GM19240 (cell line): ENCODE data around the gene MAMSTR.
A peak's percentile ranks its signal among the peaks of the same experiment; 100 is the strongest.
"Not testable (repeated sequence)": the region's sequence is repeated elsewhere in the genome, so short reads cannot be mapped to it uniquely, and the experiment has no call there.

Experiments used
- DNase-seq: peaks from one replicate; pipeline ENCODE4 v3.0.0; 2011; ENCODE audit warnings: low spot score; ENCODE audit not compliant: insufficient read length

MAMSTR gene

DNA sequence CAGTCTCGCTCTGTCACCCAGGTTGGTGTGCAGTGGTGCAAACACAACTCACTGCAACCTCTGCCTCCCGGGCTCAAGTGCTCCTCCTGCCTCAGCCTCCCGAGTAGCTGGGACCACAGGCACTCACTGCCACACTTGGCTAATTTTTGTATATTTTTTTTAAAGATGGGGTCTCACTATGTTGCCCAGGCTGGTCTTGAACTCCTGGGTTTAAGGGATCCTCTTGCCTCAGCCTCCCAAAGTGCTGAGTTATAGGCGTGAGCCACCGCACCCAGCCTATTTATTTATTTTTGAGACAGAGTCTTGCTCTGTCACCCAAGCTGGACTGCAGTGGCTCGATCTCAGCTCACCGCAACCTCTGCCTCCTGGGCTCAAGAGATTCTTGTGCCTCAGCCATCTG, 32.9 kb downstream of the MAMSTR start:
- not testable (repeated sequence) for DNase-seq

GRCh38 chr19:48686088-48686487, 33.4 kb downstream of the MAMSTR start:
- no peak for DNase-seq

GRCh38 chr19:48685583-48685982, 33.9 kb downstream of the MAMSTR start:
- DNase-seq: no peak

- DNase-seq: no peak
Observed at GRCh38 chr19:48683349-48683748, 36.2 kb downstream of the MAMSTR start.

GRCh38 chr19:48681127-48681470, 38.4 kb downstream of the MAMSTR start:
- no peak for DNase-seq

- DNase-seq: no peak
Observed at GRCh38 chr19:48680436-48681126, 38.9 kb downstream of the MAMSTR start.

GRCh38 chr19:48680006-48680405, 39.5 kb downstream of the MAMSTR start:
- not testable (repeated sequence) for DNase-seq

- no peak for DNase-seq
Observed at GRCh38 chr19:48678201-48678600, 41.3 kb downstream of the MAMSTR start.

DNA sequence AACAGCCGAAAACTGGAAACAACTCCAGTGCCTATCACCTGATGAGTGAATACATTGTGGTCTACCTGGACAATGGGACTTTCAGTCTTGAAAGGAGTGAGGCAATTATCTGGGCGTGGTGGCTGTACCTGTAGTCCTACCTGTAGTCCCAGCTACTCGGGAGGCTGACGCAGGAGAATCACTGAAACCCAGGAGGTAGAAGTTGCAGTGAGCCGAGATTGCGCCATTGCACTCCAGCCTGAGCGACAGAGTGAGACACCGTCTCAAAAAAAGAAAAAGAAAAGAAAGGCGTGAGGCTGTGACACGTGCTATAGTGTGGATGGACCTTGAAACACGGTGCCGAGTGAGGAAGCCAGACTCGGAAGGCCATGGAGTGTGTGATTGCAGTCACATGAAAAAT, 42.6 kb downstream of the MAMSTR start:
- DNase-seq: no peak

GRCh38 chr19:48676487-48676886, 43.0 kb downstream of the MAMSTR start:
- DNase-seq: no peak

GRCh38 chr19:48674921-48675824, 44.4 kb downstream of the MAMSTR start:
- DNase-seq: peak; percentile 96

DNA sequence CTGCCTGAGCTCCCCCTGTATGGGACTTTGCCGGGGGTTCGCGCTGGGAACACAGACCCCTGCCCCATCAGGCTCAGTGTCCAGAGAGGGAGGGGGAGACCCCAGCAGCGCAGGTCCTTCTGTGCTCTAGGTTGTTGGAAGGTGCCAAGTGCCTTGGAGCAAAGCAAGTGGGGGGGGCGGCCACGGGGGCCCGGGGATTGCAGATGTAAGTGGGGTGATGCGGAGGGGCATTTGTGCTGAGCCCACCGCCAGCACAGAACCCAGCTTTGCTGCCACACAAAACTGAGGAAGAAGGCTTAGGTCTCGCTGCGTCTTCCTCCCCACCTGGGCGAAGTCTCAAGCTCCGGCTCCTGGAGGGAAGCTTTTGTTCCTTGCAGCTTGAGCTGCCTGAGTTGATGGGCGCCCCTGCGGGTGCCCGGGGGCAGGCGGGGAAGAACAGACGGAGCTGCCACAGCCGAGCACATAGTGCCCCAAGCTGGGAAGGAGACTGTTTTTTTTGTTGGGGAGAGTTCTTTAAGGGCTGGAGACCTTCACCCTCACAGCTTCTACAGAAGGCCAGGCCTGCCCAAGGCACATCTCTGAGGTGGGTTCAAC, 45.2 kb downstream of the MAMSTR start:
- DNase-seq: no peak

DNA sequence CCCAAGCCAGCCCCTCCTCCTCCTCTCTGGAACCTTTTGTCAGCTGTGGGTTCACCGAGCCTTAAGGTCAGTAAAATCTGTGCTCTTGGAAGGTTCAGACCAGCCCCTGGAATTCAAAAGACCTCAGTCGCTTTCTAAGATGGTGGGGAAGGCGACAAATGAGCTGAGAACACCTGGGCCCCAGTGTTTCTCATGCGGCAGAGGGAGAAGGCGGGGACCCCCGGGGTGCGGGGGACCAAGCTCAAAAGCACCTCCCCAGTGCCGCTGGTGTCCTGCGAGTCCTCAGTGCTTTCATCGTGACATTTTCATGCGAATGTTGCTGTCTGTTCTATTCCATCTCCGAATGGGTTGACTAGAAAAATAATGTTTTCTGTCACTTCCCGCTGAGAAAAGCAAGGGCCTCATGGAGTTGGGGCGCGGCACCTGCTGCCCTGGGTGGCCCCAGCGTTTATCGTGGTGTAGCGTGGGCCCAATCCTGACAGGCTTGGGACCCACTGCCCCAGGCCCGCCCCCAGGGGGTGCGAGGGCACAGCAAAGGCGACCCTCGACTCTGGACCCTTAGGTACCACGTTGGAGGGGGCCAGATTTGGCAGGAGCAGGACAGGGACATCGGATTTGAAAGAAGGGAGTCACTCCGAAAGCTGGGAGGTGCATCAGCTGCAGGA, 46.0 kb downstream of the MAMSTR start:
- no peak for DNase-seq

DNA sequence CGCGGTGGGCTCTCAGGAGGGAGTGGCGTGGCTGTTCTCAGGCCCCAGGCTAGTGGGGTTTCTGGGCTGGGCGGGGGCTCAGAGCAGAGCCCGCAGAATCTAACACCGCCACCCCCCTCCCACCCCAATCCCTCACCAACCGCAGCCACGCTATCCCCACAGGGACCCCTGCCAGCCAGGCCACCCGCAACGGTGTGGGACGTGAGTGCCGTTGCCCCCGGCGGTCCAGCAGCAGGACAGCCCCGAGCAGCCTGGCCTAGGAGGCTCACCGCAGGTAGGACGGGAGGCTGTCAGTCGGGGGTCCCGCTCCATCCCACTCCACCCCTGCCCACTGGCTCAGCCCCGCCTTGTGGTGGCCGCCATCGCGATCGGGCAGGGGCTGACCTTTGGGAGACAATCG, 46.5 kb downstream of the MAMSTR start, which contains the start of gene NTN5:
Gene NTN5, minus strand, starts transcription at position 24 of the 400 bp plus-strand sequence. CDS start 2,031 bp downstream, outside the sequence.
- DNase-seq: no peak

DNA sequence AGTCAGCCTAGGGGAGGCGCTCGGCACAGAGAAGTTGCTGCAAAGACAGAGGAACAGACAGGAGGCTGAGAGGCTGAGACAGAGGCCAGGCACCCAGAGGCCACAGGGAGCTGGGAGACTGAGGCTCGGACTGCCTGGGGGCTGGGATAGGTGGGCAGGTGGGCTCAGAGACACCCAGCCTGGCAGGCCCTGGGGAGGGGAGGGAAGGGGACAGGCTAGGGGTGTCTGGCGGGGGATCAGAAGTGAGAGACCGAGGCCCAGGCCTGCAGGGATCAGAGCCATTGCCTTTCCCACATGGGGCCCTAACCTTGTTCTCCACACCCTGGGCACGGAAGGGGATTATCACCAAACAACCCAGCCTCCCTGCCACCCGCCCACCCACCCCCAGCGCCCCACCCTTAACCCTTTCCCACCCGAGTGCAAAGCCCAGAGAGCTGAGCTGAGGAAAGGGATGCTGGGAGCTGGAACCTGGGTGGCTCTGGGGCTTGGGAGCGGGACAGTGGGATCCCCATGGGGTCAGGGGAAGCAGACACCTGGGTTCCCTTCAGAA, 48.0 kb downstream of the MAMSTR start:
- DNase-seq: no peak

DNA sequence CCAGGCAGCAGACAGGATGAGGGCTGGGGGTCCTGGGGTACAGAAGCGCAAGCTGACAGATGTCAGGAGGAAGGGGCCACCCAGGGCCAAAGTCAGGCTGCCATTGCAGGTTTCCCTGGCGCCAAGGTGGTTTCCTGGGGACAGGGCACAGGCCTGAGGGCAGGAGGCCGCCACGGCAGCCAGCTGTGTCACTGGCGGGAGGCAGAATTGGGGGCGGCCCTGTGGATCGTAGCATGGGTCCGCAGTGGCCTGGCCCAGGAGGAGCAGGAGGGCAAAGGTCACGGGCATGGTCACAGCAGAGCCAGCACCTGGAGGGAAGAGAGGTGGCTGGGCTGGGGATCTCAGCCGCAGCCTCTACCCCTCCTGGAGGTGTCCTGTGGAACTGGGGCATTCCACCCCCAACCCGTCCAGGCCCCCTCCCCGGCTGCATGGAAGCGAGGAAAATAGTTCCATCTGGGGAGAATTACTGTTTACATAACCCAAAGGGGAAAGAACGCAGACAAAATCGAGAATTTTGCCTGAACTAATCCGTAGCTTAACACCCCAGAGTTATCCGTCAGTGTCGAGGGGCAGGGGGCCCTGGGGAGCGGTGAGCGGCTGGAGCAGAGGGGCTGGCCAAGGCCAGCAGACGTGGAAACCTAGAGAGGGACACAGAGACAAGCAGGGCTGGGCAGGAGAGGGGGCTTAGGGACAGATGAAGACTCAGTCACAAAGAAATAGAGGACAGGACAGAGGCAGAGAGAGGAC, 48.7 kb downstream of the MAMSTR start:
- no peak for DNase-seq

GRCh38 chr19:48669903-48670668, 49.4 kb downstream of the MAMSTR start:
- DNase-seq: no peak

GRCh38 chr19:48668761-48669160, 50.8 kb downstream of the MAMSTR start:
- DNase-seq: no peak

- DNase-seq: no peak
Observed at GRCh38 chr19:48668332-48668731, 51.2 kb downstream of the MAMSTR start.

GRCh38 chr19:48665786-48666185, 53.7 kb downstream of the MAMSTR start:
- DNase-seq: no peak
